ENCODE results near the gene NSUN5. TPM values are rescaled to one million over a fixed set of nuclear protein-coding genes. Genes with fewer than 3 reads are reported as not detected.
"Not testable (repeated sequence)": the region's sequence is repeated elsewhere in the genome, so short reads cannot be mapped to it uniquely, and the experiment has no call there.

Gene NSUN5
- total RNA-seq, 1 donor from 2014 or later, result 8.5 TPM

GRCh38 chr7:73297706-73298105 is 10.9 kb downstream of the NSUN5 start:
- DNase-seq (ENCODE audit: low spot score), result not testable (repeated sequence)

GRCh38 chr7:73297235-73297634 is 11.4 kb downstream of the NSUN5 start:
- not testable (repeated sequence) for ATAC-seq; DNase-seq (ENCODE audit: low spot score)

More at GRCh38 chr7:73297706-73298105, 10.9 kb downstream of the NSUN5 start:
- ATAC-seq, result not testable (repeated sequence)

GRCh38 chr7:73277210-73277609 is 31.4 kb downstream of the NSUN5 start:
- not testable (repeated sequence) for ATAC-seq; DNase-seq (ENCODE audit: low spot score)

GRCh38 chr7:73267813-73268212 is 40.8 kb downstream of the NSUN5 start:
- not testable (repeated sequence) for DNase-seq (ENCODE audit: low spot score); ATAC-seq

GRCh38 chr7:73266719-73267368 is 41.8 kb downstream of the NSUN5 start:
- not testable (repeated sequence) for ATAC-seq

GRCh38 chr7:73262416-73262815 is 46.2 kb downstream of the NSUN5 start:
- ATAC-seq; DNase-seq (ENCODE audit: low spot score): not testable (repeated sequence)

More at GRCh38 chr7:73266719-73267368, 41.8 kb downstream of the NSUN5 start:
- DNase-seq (ENCODE audit: low spot score), result not testable (repeated sequence)

Other genes starting within 250 kb of the NSUN5 start
- gene SPDYE9, start 222.8 kb downstream of the NSUN5 start, total RNA-seq, result not detected
- gene TRIM50, start 19.3 kb upstream of the NSUN5 start, total RNA-seq, result not detected
- not detected for gene FKBP6, start 19.3 kb upstream of the NSUN5 start, total RNA-seq
- 0.08 TPM for gene FZD9, start 125.0 kb upstream of the NSUN5 start, total RNA-seq
- gene BAZ1B, start 213.5 kb upstream of the NSUN5 start, total RNA-seq, result 21.5 TPM
- gene BCL7B, start 248.9 kb upstream of the NSUN5 start, total RNA-seq, result 21.9 TPM

All from left lobe of liver (tissue), 2 donors.